Hepatocyte (in vitro differentiated cells): ENCODE results near the gene KCNN3. TPM values are rescaled to one million over a fixed set of nuclear protein-coding genes. Genes with fewer than 3 reads are reported as not detected.

Experiments
- DNase-seq: peaks from one replicate; pipeline ENCODE4 v3.0.0-alpha.2; 2016; ENCODE audit warnings: low spot score
- H2AFZ ChIP-seq: fragments of 200-600 bp; sonication (generic); 2 replicates; pipeline ENCODE4 v1.6.0; 2016; ENCODE audit warnings: antibody characterized with exemption, mild to moderate bottlenecking
- H3K27ac ChIP-seq: fragments of 200-600 bp; sonication (generic); 2 replicates; pipeline ENCODE4 v1.5.1; 2016; ENCODE audit warnings: mild to moderate bottlenecking
- H3K27me3 ChIP-seq: fragments of 200-600 bp; sonication (generic); 2 replicates; pipeline ENCODE4 v1.6.1; 2016
- H3K36me3 ChIP-seq: fragments of 200-600 bp; sonication (generic); replicated peaks from 2 replicates; pipeline ENCODE4 v1.5.1; 2016; ENCODE audit warnings: low read depth; ENCODE audit not compliant: insufficient read depth
- H3K4me1 ChIP-seq: fragments of 200-600 bp; sonication (generic); 2 replicates; pipeline ENCODE4 v1.5.1; 2016; ENCODE audit warnings: mild to moderate bottlenecking, moderate library complexity; ENCODE audit not compliant: insufficient read depth
- H3K4me2 ChIP-seq: fragments of 200-600 bp; sonication (generic); 2 replicates; pipeline ENCODE4 v1.6.0; 2016
- H3K4me3 ChIP-seq: fragments of 200-600 bp; sonication (generic); 2 replicates; pipeline ENCODE4 v1.5.1; 2016; ENCODE audit warnings: mild to moderate bottlenecking
- H3K79me2 ChIP-seq: fragments of 200-600 bp; sonication (generic); 2 replicates; pipeline ENCODE4 v1.6.0; 2017; ENCODE audit warnings: mild to moderate bottlenecking
- H3K9me2 ChIP-seq: fragments of 200-600 bp; sonication (generic); replicated peaks from 2 replicates; pipeline ENCODE4 v1.6.0; 2017; ENCODE audit warnings: mild to moderate bottlenecking; ENCODE audit not compliant: insufficient read depth
- H3K9me3 ChIP-seq: fragments of 200-600 bp; sonication (generic); 2 replicates; pipeline ENCODE4 v1.5.1; 2016; ENCODE audit warnings: low read depth, mild to moderate bottlenecking
- H4K20me1 ChIP-seq: fragments of 200-600 bp; sonication (generic); 2 replicates; pipeline ENCODE4 v1.6.0; 2016; ENCODE audit warnings: mild to moderate bottlenecking; ENCODE audit not compliant: insufficient read depth, poor library complexity, severe bottlenecking
- EZH2 ChIP-seq: fragments of 200-600 bp; sonication (generic); IDR thresholded peaks from 2 replicates; pipeline ENCODE4 v1.6.1; 2016; ENCODE audit warnings: antibody characterized with exemption, mild to moderate bottlenecking, borderline replicate concordance
- EZH2phosphoT487 ChIP-seq: fragments of 200-600 bp; sonication (generic); IDR thresholded peaks from one replicate; pipeline ENCODE4 v1.6.1; 2018; ENCODE audit warnings: antibody characterized with exemption, mild to moderate bottlenecking, low read depth, moderate library complexity; ENCODE audit not compliant: unreplicated experiment, severe bottlenecking
- WGBS: methylation state at CpG from one replicate; pipeline ENCODE4 v1.1.6; 2016; ENCODE audit warnings: low lambda C conversion rate; ENCODE audit errors: missing lambda C conversion rate; 5-methylcytosine and 5-hydroxymethylcytosine counted together
- polyA plus RNA-seq: library from polyadenylated mRNA; unstranded; fragments of >200 nt; fragmentation: Nextera tagmentation; extraction: Ambion mirVana; gene quantifications from 2 replicates; pipeline ENCODE4 v1.2.1, GENCODE V29; 2016
- total RNA-seq: library from RNA; depleted of rRNA; stranded (reverse); fragments of >200 nt; gene quantifications from 2 replicates; pipeline ENCODE4 v1.2.3, GENCODE V29; 2014
- TF ChIP-seq, protein P1 (sequence below): fragments of 200-600 bp; sonication (generic); IDR thresholded peaks from 2 replicates; pipeline ENCODE4 v1.5.1; 2016; ENCODE audit warnings: antibody characterized with exemption, mild to moderate bottlenecking; ENCODE audit not compliant: poor library complexity

KCNN3 gene
- total and polyA plus RNA-seq, 2 experiments from 2014 or later, result 0.56 to 0.67 TPM

DNA sequence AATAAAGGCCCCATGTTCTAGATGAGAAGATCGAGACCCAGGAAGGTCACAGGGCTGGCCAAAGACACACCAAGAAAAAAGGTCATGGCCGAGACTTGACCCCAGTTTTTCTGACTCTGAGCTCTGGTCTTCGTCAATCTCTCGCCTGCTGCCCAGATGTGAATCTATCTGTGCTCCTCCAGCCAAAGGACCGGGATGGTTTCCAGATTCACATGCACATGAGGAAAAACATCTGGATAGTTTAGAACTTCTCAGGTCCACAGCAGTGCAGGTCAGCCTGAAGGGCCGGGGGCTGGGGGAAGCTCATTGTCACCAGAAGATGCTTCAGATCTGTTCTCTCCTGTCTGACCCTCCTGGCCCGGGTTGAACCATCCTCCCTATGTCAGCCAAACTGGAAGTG is 49.0 kb downstream of the KCNN3 start:
- Histone ChIP-seq H3K27ac (no peak overlapping the region), H3K9me3 (no peaks in the 10 kb centered on the region), H3K4me1 (no peaks in the 10 kb centered on the region), H2AFZ (no peak overlapping the region), H4K20me1 (no peaks in the 10 kb centered on the region), H3K79me2 (no peaks in the 10 kb centered on the region), H3K27me3 (no peaks in the 10 kb centered on the region), H3K4me3 (no peak overlapping the region), H3K36me3 (no peaks in the 10 kb centered on the region), H3K9me2 (no peaks in the 10 kb centered on the region), H3K4me2 (no peak overlapping the region)
- DNase-seq, result no peak
- TF ChIP-seq EZH2 (no peak), EZH2phosphoT487 (no peak)
- TF ChIP-seq, protein P1, sequence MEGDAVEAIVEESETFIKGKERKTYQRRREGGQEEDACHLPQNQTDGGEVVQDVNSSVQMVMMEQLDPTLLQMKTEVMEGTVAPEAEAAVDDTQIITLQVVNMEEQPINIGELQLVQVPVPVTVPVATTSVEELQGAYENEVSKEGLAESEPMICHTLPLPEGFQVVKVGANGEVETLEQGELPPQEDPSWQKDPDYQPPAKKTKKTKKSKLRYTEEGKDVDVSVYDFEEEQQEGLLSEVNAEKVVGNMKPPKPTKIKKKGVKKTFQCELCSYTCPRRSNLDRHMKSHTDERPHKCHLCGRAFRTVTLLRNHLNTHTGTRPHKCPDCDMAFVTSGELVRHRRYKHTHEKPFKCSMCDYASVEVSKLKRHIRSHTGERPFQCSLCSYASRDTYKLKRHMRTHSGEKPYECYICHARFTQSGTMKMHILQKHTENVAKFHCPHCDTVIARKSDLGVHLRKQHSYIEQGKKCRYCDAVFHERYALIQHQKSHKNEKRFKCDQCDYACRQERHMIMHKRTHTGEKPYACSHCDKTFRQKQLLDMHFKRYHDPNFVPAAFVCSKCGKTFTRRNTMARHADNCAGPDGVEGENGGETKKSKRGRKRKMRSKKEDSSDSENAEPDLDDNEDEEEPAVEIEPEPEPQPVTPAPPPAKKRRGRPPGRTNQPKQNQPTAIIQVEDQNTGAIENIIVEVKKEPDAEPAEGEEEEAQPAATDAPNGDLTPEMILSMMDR, result no peak
- WGBS, result 61% methylated on average over 7 of the region's 7 CpGs

DNA sequence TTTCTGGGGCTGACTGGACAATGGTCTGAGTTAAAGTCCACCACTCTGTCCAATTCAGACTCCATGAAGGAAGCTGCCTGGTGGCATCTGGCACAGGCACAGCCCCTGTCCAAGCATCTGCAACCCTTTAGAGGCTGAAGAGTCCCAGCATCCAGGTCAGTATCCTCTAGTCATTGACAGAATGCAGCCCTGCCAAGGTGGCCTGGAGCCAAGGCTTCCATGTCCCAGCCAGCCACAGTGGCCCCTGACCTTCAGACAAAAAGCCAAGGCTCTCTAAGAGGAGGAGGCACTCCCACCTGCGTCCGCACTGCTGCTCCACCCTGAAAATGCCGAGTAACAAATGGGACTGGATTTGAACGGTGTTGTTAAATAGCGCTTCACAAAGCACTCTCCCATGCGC is 49.4 kb downstream of the KCNN3 start:
- TF ChIP-seq, protein P1, result no peak
- TF ChIP-seq EZH2phosphoT487, result no peak
- no peak for TF ChIP-seq EZH2
- Histone ChIP-seq H3K4me1 (no peaks in the 10 kb centered on the region), H3K27me3 (no peaks in the 10 kb centered on the region), H3K9me3 (no peaks in the 10 kb centered on the region), H3K4me3 (no peak overlapping the region), H3K79me2 (no peaks in the 10 kb centered on the region), H2AFZ (no peak overlapping the region), H3K27ac (no peak overlapping the region), H3K9me2 (no peaks in the 10 kb centered on the region), H4K20me1 (no peaks in the 10 kb centered on the region), H3K4me2 (no peak overlapping the region), H3K36me3 (no peaks in the 10 kb centered on the region)
- 95% methylated on average over 6 of the region's 6 CpGs for WGBS
- DNase-seq, result no peak

DNA sequence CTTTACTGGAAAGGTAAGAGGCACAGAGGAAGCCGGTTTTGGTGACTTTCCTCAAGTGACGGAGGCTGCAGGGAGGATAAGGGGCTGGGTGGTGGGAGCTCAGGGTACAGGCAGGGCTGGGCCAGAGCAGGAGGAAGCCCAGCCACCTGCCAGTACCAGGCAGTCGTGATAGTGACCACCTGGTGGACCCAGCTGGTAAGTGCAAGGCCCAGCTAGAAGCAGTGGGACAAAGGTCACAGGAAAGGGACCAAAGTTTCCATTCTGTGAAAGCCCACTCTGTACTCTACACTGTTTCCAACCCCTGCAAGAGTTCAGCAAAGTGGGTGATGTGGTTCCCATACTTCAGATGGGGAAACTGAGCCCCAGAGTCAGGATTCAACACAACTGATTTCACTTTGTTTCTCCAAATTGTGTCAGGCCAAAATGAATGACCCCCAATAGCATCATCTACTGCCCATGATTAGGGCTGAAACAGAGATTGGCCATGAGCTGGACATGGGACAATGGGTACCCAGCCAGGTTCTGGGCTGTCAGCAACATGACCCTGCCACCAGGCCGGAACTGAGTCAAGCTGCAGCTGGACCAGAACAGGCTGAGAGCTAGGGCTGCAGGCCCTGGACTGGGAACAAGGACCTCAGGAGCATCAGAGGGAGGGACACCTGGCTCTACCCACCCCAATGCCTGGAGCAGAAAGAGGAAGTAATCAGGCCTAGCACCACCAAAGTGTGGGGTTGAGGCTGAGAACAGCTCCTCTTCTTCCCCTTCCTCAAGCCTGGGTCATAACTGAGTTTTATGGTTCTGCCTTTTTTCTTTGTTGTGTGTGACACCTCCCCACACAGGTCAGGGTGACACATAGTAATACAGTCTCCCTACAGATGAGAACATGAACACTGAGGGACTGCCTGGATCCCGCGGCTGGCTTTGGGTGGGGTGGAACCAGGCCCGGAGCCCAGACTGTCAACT is 50.2 kb downstream of the KCNN3 start:
- Histone ChIP-seq H3K27me3 (no peaks in the 10 kb centered on the region), H3K9me2 (no peaks in the 10 kb centered on the region), H3K79me2 (no peaks in the 10 kb centered on the region), H3K27ac (no peak overlapping the region), H3K9me3 (no peaks in the 10 kb centered on the region), H3K36me3 (no peaks in the 10 kb centered on the region), H4K20me1 (no peaks in the 10 kb centered on the region), H2AFZ (no peak overlapping the region), H3K4me3 (no peak overlapping the region), H3K4me2 (no peak overlapping the region), H3K4me1 (no peaks in the 10 kb centered on the region)
- TF ChIP-seq EZH2 (no peak), EZH2phosphoT487 (no peak)
- TF ChIP-seq, protein P1, result no peak
- WGBS, result 82% methylated on average over 7 of the region's 7 CpGs
- peak; percentile 32 for DNase-seq
